22Rv1 (cell line): ENCODE measurements around the gene SAMD4A.

ENCODE experiments used
- H3K27ac ChIP-seq: fragments of 450-650 bp; 2 replicates; pipeline ENCODE4 v1.5.1; 2017
- CTCF ChIP-seq: fragments of 450-650 bp; IDR thresholded peaks from 2 replicates; pipeline ENCODE4 v1.5.1; 2017; ENCODE audit warnings: mild to moderate bottlenecking
- ZFX ChIP-seq: fragments of 450-650 bp; IDR thresholded peaks from 2 replicates; pipeline ENCODE4 v1.6.1; 2017; ENCODE audit warnings: antibody characterized with exemption, borderline replicate concordance

The SAMD4A gene

DNA sequence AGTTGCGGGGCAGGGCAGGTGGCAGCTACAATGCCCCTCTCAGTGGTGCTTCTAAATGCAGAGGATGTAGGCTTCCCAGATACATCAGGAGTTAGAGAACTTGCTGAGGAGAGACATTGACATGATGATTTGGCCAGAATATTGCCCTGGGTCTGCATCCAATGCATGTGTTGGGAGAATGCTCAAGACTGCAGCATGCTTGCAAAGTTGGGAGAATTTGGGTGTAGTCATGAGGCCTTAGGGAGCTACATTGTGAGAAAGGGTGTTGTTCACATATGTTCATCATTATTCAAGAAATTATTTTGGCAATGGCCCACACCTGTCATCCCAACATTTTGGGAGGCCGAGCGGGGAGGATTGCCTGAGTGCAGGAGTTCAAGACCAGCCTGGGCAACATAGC lies 149.9 kb downstream of the SAMD4A start:
- no peak overlapping the region for H3K27ac ChIP-seq
- TF ChIP-seq ZFX (no peak), CTCF (no peak)

DNA sequence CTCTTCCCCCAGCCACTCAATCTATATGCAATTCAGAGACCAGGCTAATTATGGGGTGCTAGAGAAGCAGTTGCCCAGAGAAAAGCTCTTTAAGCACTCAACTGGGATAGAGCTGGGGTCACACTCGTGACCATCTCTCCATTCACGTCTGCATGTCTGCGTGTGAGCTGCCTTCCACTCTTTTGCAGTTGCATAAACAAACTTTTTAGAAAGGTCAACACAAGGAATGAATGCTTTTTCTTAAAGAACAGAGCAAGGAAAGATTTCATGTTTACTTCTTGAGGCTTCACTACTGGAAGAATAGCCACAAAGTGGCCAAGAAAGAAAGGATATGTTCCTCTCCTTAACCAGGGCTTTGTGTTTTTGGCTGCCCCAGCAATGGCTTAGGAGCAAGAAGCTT lies 151.1 kb downstream of the SAMD4A start:
- no peak overlapping the region for H3K27ac ChIP-seq
- no peak for TF ChIP-seq ZFX
- no peak for TF ChIP-seq CTCF

DNA sequence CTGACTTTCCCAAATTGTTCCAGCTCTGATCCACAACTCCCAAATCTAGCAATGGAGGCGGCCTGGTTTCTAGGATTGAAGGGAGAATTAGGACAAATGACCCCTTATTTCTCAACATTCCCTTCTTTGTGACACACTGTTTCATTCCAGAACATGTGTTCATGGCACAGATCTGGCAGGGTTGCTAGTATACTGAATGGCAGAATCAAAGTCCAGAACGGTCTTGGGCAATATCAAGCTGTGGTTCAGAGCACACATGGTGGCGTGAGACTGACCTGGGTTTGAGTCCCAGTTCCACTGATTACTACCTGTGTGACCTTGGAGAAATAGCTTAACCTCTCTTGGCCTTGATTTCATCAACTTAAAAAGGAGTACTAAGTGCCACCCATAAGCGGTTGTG lies 152.5 kb downstream of the SAMD4A start:
- H3K27ac ChIP-seq = no peak overlapping the region
- TF ChIP-seq CTCF (no peak), ZFX (no peak)

DNA sequence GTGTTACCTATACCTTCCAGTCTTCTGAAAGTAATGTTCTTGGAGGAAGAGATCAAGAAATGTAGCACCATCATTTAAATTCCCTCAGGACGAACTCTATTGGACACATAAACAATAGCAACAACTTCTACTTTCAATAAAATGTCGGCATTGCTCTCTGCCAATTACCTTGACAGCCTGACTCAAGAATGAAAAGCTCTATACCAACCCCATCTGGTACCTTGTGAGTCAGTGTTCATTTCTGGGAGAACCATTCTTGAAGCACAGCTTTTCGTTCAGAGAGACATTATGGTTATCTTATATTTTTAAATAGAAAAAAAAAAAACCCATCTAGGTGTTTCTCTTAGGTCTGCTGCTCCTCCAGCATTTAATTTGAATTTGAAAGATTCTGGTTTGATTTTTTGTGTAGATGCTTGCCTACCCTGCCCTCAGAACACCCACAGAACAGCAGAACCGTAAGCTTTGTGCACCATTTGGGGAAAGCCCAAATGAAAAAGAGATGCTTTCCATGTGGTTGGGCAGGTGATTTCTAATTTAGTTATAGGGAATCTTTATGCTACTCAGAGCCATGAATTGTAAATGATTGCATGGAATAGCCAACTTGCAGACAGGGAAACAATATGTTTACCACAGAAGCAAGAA lies 156.0 kb downstream of the SAMD4A start:
- no peak for TF ChIP-seq ZFX
- TF ChIP-seq CTCF = peak; percentile 33; the same call in 1 of the 2 replicates
- no peak overlapping the region for H3K27ac ChIP-seq

- TF ChIP-seq ZFX = no peak
- TF ChIP-seq CTCF = no peak
- H3K27ac ChIP-seq = no peak overlapping the region
Measured at GRCh38 chr14:54724123-54724522, 157.2 kb downstream of the SAMD4A start.

GRCh38 chr14:54724676-54725325 lies 157.9 kb downstream of the SAMD4A start:
- H3K27ac ChIP-seq = no peak overlapping the region

More at GRCh38 chr14:54724676-54725325, 157.9 kb downstream of the SAMD4A start:
- TF ChIP-seq CTCF (no peak), ZFX (no peak)
